ENCODE results near the gene MSI2. TPM values are rescaled to one million over a fixed set of nuclear protein-coding genes. Genes with fewer than 3 reads are reported as not detected.

MSI2 gene
- total RNA-seq, 1 donor from 2014 or later, result 23.1 TPM

- Mint-ChIP-seq H3K27me3 (ENCODE audit: low read depth) (no peaks in the 10 kb centered on the region), H3K36me3 (ENCODE audit: low read depth) (peaks cover 3% of the 10 kb centered on the region), H3K9me3 (ENCODE audit: low read depth) (no peaks in the 10 kb centered on the region), H3K4me3 (ENCODE audit: unreplicated experiment) (no peak overlapping the region), H3K4me1 (ENCODE audit: low read depth) (peaks cover 7% of the 10 kb centered on the region), H3K27ac (ENCODE audit: unreplicated experiment) (no peak overlapping the region)
- DNase-seq (ENCODE audit: low spot score), result no peak
- TF ChIP-seq CTCF (IDR thresholded peaks at IDR 0.05), result no peak
These were observed 282.6 kb downstream of the MSI2 start for GRCh38 chr17:57538736-57539456.

- Mint-ChIP-seq H3K27me3 (ENCODE audit: low read depth) (no peaks in the 10 kb centered on the region), H3K27ac (ENCODE audit: unreplicated experiment) (no peak overlapping the region), H3K4me1 (ENCODE audit: low read depth) (peaks cover 7% of the 10 kb centered on the region), H3K4me3 (ENCODE audit: unreplicated experiment) (no peak overlapping the region), H3K9me3 (ENCODE audit: low read depth) (no peaks in the 10 kb centered on the region), H3K36me3 (ENCODE audit: low read depth) (peaks cover 3% of the 10 kb centered on the region)
- no peak for DNase-seq (ENCODE audit: low spot score)
- TF ChIP-seq CTCF (IDR thresholded peaks at IDR 0.05), result no peak
These were observed 283.4 kb downstream of the MSI2 start for GRCh38 chr17:57539529-57540301.

GRCh38 chr17:57540596-57540995 lies 284.3 kb downstream of the MSI2 start:
- Mint-ChIP-seq H3K36me3 (ENCODE audit: low read depth) (peaks cover 3% of the 10 kb centered on the region), H3K4me3 (ENCODE audit: unreplicated experiment) (no peak overlapping the region), H3K27ac (ENCODE audit: unreplicated experiment) (no peak overlapping the region), H3K4me1 (ENCODE audit: low read depth) (peaks cover 7% of the 10 kb centered on the region), H3K27me3 (ENCODE audit: low read depth) (no peaks in the 10 kb centered on the region), H3K9me3 (ENCODE audit: low read depth) (no peaks in the 10 kb centered on the region)
- DNase-seq (ENCODE audit: low spot score), result no peak
- TF ChIP-seq CTCF (IDR thresholded peaks at IDR 0.05), result no peak

GRCh38 chr17:57541049-57541448 lies 284.7 kb downstream of the MSI2 start:
- no peak for TF ChIP-seq CTCF (IDR thresholded peaks at IDR 0.05)
- peaks cover 3% of the 10 kb centered on the region for H3K36me3 Mint-ChIP-seq (ENCODE audit: low read depth)
- DNase-seq (ENCODE audit: low spot score), result no peak
- H3K4me3 Mint-ChIP-seq (ENCODE audit: unreplicated experiment), result no peak overlapping the region
- no peak overlapping the region for H3K27ac Mint-ChIP-seq (ENCODE audit: unreplicated experiment)
- no peaks in the 10 kb centered on the region for H3K9me3 Mint-ChIP-seq (ENCODE audit: low read depth)
- peaks cover 7% of the 10 kb centered on the region for H3K4me1 Mint-ChIP-seq (ENCODE audit: low read depth)
- H3K27me3 Mint-ChIP-seq (ENCODE audit: low read depth), result no peaks in the 10 kb centered on the region

- Mint-ChIP-seq H3K4me1 (ENCODE audit: low read depth) (peaks cover 7% of the 10 kb centered on the region), H3K36me3 (ENCODE audit: low read depth) (peaks cover 3% of the 10 kb centered on the region), H3K9me3 (ENCODE audit: low read depth) (no peaks in the 10 kb centered on the region), H3K27ac (ENCODE audit: unreplicated experiment) (no peak overlapping the region), H3K27me3 (ENCODE audit: low read depth) (no peaks in the 10 kb centered on the region), H3K4me3 (ENCODE audit: unreplicated experiment) (no peak overlapping the region)
- no peak for TF ChIP-seq CTCF (IDR thresholded peaks at IDR 0.05)
- DNase-seq (ENCODE audit: low spot score), result no peak
These were observed 285.4 kb downstream of the MSI2 start for GRCh38 chr17:57541472-57542394.

Data from chondrocyte (in vitro differentiated cells).